ENCODE data around the gene MFF.

GRCh38 chr2:227398684-227399670 is 73.9 kb downstream of the MFF start:
- TF ChIP-seq CTCF (IDR thresholded peaks at IDR 0.05 in 4 of 5, conservative IDR thresholded peaks at IDR 0.05 in 1 of 5) (no peak), POLR2A (IDR thresholded peaks at IDR 0.05) (no peak)

Measured in gastrocnemius medialis (tissue), 4 donors.